AG04449 (cell line): ENCODE data around the gene SLC25A31.

Experiments used
- CTCF ChIA-PET: fragments of 350-600 bp; formaldehyde crosslinking; extraction: SDS; loops from one replicate; lab custom pipeline; 2021; ENCODE audit warnings: antibody characterized with exemption; lab: Yijun Ruan, JAX
- POLR2A ChIA-PET: fragments of 400-600, 350-600 bp; formaldehyde crosslinking; extraction: SDS; loops from one replicate; lab custom pipeline; 2020; ENCODE audit warnings: antibody characterized with exemption, inconsistent platforms; lab: Yijun Ruan, JAX
- DNase-seq: peaks from one replicate; pipeline ENCODE4 v3.0.0-alpha.2; 2010; ENCODE audit warnings: low read depth, low spot score
- H3K4me3 ChIP-seq: 2 replicates; pipeline ENCODE4 v1.5.1; 2011; ENCODE audit warnings: low read depth, mild to moderate bottlenecking, control low read depth, low read length
- CTCF ChIP-seq: IDR thresholded peaks from one replicate; pipeline ENCODE4 v1.5.1; 2011; ENCODE audit warnings: mild to moderate bottlenecking, moderate library complexity, low read length, control low read depth, inconsistent platforms; ENCODE audit not compliant: insufficient read depth; ENCODE audit errors: missing control alignments

SLC25A31 gene

GRCh38 chr4:127709456-127709855 is 20.7 kb upstream of the SLC25A31 start:
- DNase-seq, result no peak
- no peak overlapping the region for H3K4me3 ChIP-seq
- TF ChIP-seq CTCF, result no peak
- ChIA-PET POLR2A (no interaction called here), CTCF (interaction anchor here (0.5 to 0.9 kb wide), 2 partner anchors 16 to 23 kb away, joined by 3 to 4 read pairs; no protein-coding TSS in a partner anchor)

DNA sequence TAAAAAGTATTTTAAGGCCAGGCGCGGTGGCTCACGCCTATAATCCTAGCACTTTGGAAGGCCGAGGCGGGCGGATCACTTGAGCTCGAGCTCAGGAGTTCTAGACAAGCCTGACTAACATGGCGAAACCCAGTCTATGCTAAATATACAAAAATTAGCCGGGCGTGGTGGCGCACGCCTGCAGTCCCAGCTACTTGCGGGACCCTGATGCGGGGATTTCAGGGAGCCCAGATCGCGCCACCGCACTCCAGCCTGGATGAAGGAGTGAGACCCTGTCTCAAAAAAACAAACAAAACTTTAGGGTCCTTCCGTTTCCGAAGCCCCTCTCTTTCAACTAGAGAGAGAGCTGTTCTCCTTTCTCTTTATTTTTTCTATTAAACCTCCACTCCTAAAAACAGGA is 1.2 kb downstream of the SLC25A31 start:
- no peak overlapping the region for H3K4me3 ChIP-seq
- no peak for TF ChIP-seq CTCF
- CTCF ChIA-PET, result interaction anchor here (1.8 to 13.0 kb wide), 10 partner anchors 11 to 134 kb away, joined by 4 to 485 read pairs (median 11); no protein-coding TSS in a partner anchor
- POLR2A ChIA-PET, result no interaction called here
- no peak for DNase-seq

DNA sequence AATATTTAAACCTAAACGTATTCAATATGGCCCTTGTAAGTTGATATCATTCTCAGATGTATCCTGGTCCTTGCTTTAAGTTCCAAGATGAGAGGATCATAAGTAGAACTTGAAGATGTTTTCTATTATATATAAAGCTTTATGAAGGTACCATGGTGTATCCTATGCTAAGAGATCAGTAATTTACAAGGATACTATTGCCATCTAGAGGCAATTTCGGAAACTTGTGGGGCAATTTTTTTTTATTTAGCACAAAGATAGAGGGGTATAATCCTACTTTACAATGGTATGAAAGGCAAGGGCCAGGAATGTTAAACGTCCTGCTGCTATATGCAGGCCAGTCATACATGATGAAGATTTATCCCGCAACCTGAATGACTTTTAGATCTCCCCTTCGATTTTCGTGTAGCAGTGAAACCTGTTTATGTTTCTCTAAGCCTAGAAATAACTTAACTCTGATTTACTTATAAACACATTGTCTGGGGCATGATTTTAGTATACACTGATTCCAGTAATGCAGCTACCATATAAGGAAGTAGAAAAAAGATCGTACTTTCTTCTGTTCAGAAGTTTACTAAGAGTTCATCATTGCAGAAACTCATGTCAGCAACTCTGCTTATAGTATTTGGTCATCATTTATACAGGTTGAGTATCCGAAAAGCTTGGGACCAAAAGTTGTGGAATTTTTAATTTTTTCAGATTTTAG is 2.6 kb downstream of the SLC25A31 start:
- ChIA-PET CTCF (interaction anchor here (0.7 to 13.0 kb wide), 31 partner anchors 10 to 193 kb away, joined by 3 to 485 read pairs (median 6); partner anchors contain the start of gene INTU), POLR2A (no interaction called here)
- no peak overlapping the region for H3K4me3 ChIP-seq
- peak; percentile 17 for TF ChIP-seq CTCF
- peak; percentile 4 for DNase-seq

DNA sequence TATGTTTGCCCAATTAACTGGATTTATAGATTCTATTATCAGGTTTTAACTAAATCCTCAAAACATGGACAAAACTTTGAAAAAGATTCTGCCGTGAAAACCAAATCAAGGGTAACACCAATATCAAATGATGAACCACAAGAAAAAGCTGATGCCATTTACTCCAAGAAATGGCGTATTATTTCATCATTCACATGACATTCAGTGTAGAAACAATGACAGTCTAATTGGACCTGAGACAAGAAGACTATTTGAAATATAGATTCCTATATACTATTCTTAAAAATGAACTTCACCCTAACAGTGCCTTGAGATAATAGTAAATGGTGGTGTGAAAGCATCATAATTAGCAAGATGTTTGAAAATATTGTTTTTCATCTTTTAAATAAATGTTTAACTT is 4.8 kb downstream of the SLC25A31 start:
- no peak for DNase-seq
- no peak for TF ChIP-seq CTCF
- CTCF ChIA-PET, result interaction anchor here (1.0 to 13.0 kb wide), 2 partner anchors 120 to 130 kb away, joined by 3 to 485 read pairs; no protein-coding TSS in a partner anchor
- POLR2A ChIA-PET, result no interaction called here
- no peak overlapping the region for H3K4me3 ChIP-seq

- CTCF ChIA-PET, result interaction anchor here (1.8 kb wide), 1 partner anchor 132 kb away, joined by 8 read pairs; no protein-coding TSS in a partner anchor
- TF ChIP-seq CTCF, result no peak
- no peak overlapping the region for H3K4me3 ChIP-seq
- DNase-seq, result no peak
- POLR2A ChIA-PET, result no interaction called here
Measured at GRCh38 chr4:127737295-127737694, 7.1 kb downstream of the SLC25A31 start.

- ChIA-PET POLR2A (no interaction called here), CTCF (interaction anchor here (2.2 to 4.4 kb wide), 2 partner anchors 8 to 136 kb away, joined by 9 to 29 read pairs; no protein-coding TSS in a partner anchor)
- H3K4me3 ChIP-seq, result no peak overlapping the region
Measured at GRCh38 chr4:127741247-127741646, 11.0 kb downstream of the SLC25A31 start.

More at GRCh38 chr4:127741247-127741646, 11.0 kb downstream of the SLC25A31 start:
- TF ChIP-seq CTCF, result no peak
- no peak for DNase-seq
